Stimulated activated CD8-positive, alpha-beta memory T cell treated with anti-CD3 and anti-CD28 coated beads, Interleukin-15, amount 100 ng/mL, for 24 hours (primary cell): ENCODE results near the gene PRKAR2A.

Experiments
- DNase-seq: peaks from one replicate; pipeline ENCODE4 v3.0.0-alpha.2; 2020; ENCODE audit warnings: low read depth

PRKAR2A gene

GRCh38 chr3:48847504-48848423 lies at the start of gene PRKAR2A:
Gene PRKAR2A (minus strand): TSS chr3:48847874. CDS start chr3:48847596, 278 bp downstream.
- peak; percentile 64 for DNase-seq

- DNase-seq = no peak
Observed at GRCh38 chr3:48896936-48897335, 49.3 kb upstream of the PRKAR2A start.

- no peak for DNase-seq
Observed at GRCh38 chr3:48894516-48894915, 46.8 kb upstream of the PRKAR2A start.

- no peak for DNase-seq
Observed at GRCh38 chr3:48891606-48892005, 43.9 kb upstream of the PRKAR2A start.

GRCh38 chr3:48885753-48886152 lies 38.1 kb upstream of the PRKAR2A start:
- DNase-seq = no peak

GRCh38 chr3:48881652-48882114 lies 34.0 kb upstream of the PRKAR2A start:
- no peak for DNase-seq

- no peak for DNase-seq
Observed at GRCh38 chr3:48881006-48881405, 33.3 kb upstream of the PRKAR2A start.

GRCh38 chr3:48879994-48880377 lies 32.3 kb upstream of the PRKAR2A start:
- DNase-seq = no peak

- DNase-seq = no peak
Observed at GRCh38 chr3:48879307-48879993, 31.8 kb upstream of the PRKAR2A start.

- DNase-seq = no peak
Observed at GRCh38 chr3:48877671-48878070, 30.0 kb upstream of the PRKAR2A start.

GRCh38 chr3:48863122-48863521 lies 15.4 kb upstream of the PRKAR2A start:
- DNase-seq = no peak

- DNase-seq = no peak
Observed at GRCh38 chr3:48859206-48859605, 11.5 kb upstream of the PRKAR2A start.

GRCh38 chr3:48858709-48859108 lies 11.0 kb upstream of the PRKAR2A start:
- no peak for DNase-seq

GRCh38 chr3:48857641-48858040 lies 10.0 kb upstream of the PRKAR2A start:
- no peak for DNase-seq

GRCh38 chr3:48856469-48856868 lies 8.8 kb upstream of the PRKAR2A start:
- DNase-seq = no peak

- DNase-seq = no peak
Observed at GRCh38 chr3:48855681-48856447, 8.2 kb upstream of the PRKAR2A start.

- no peak for DNase-seq
Observed at GRCh38 chr3:48852151-48852550, 4.5 kb upstream of the PRKAR2A start.

- no peak for DNase-seq
Observed at GRCh38 chr3:48851407-48851806, 3.7 kb upstream of the PRKAR2A start.

GRCh38 chr3:48848816-48849515 lies 1.3 kb upstream of the PRKAR2A start:
- DNase-seq = no peak

- DNase-seq = peak; percentile 21
Observed at GRCh38 chr3:48847053-48847503, 596 bp downstream of the PRKAR2A start.

GRCh38 chr3:48845170-48845569 lies 2.5 kb downstream of the PRKAR2A start:
- DNase-seq = no peak

- no peak for DNase-seq
Observed at GRCh38 chr3:48837163-48837562, 10.5 kb downstream of the PRKAR2A start.
